HFF-Myc (cell line): ENCODE results near the gene PAX5.

Experiments
- DNase-seq: peaks from one replicate; pipeline ENCODE4 v3.0.0-alpha.2; 2011; ENCODE audit warnings: low read depth; ENCODE audit errors: extremely low read depth
- H3K4me3 ChIP-seq: replicated peaks from 2 replicates; pipeline ENCODE4 v1.5.1; 2011; ENCODE audit warnings: low read depth, mild to moderate bottlenecking, control low read depth, low read length
- CTCF ChIP-seq: IDR thresholded peaks from 2 replicates; pipeline ENCODE4 v1.5.1; 2012; ENCODE audit warnings: mild to moderate bottlenecking, low read depth, low read length, control low read depth; ENCODE audit errors: missing control alignments

PAX5 gene

GRCh38 chr9:36949466-36949865 lies 84.6 kb downstream of the PAX5 start:
- no peak for TF ChIP-seq CTCF

DNA sequence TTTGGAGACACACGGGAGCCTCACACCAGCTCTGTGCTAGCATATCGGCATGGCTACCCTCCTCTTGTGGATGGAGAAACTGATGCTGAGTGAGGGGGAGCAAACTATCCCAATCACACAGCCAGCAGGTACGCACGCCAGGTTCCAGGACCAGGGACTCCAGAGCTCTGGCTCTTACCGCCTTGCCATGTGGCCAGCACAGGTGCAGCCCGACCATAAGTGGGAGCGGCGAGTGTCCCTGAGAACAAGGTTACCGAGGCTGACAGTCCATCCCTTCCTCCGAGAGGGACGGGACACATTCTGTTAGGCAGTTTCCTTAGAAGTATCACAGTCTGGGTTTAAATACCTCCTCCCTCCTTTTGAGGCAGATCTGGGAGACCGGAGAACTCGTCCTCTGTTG lies 86.0 kb downstream of the PAX5 start:
- DNase-seq, result no peak
- TF ChIP-seq CTCF, result no peak
- no peak overlapping the region for H3K4me3 ChIP-seq

More at GRCh38 chr9:36949466-36949865, 84.6 kb downstream of the PAX5 start:
- no peak overlapping the region for H3K4me3 ChIP-seq
- no peak for DNase-seq

- no peak overlapping the region for H3K4me3 ChIP-seq
- no peak for DNase-seq
- TF ChIP-seq CTCF, result no peak
These were observed 87.4 kb downstream of the PAX5 start for GRCh38 chr9:36946653-36947052.

- DNase-seq, result no peak
- H3K4me3 ChIP-seq, result no peak overlapping the region
- TF ChIP-seq CTCF, result no peak
These were observed 88.1 kb downstream of the PAX5 start for GRCh38 chr9:36945999-36946398.

GRCh38 chr9:36942891-36943290 lies 91.2 kb downstream of the PAX5 start:
- H3K4me3 ChIP-seq, result no peak overlapping the region
- no peak for DNase-seq
- TF ChIP-seq CTCF, result no peak

DNA sequence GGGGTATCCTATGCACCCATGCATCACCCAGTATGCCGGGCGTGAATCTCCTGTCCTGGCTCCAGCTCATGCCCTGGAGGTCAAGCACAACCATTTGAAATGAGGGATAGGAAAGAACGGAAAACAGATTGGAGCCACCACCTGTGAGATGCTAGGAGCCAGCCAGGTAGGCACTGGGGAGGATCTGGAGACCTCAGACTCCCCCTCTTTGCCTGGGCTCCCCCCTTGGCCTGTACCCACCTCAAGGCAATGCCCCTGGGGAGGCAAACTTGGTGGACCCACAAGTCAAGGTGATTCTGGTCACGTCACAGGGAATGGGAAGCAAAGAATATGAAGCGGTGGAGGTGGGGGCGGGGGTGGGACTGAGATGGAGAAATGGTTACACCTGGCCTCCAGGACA lies 92.6 kb downstream of the PAX5 start:
- DNase-seq, result no peak
- no peak overlapping the region for H3K4me3 ChIP-seq
- no peak for TF ChIP-seq CTCF

GRCh38 chr9:36940881-36941280 lies 93.2 kb downstream of the PAX5 start:
- no peak for DNase-seq
- no peak for TF ChIP-seq CTCF
- H3K4me3 ChIP-seq, result no peak overlapping the region
